GM23248 (cell line): ENCODE results near the gene EIF2S1. TPM values are rescaled to one million over a fixed set of nuclear protein-coding genes. Genes with fewer than 3 reads are reported as not detected.

Source experiments
- DNase-seq: peaks from one replicate; pipeline ENCODE4 v3.0.0-alpha.2; 2015
- H2AFZ ChIP-seq: fragments of 200-600 bp; sonication (generic); 2 replicates; pipeline ENCODE4 v1.6.1; 2016; ENCODE audit warnings: antibody characterized with exemption
- H3F3A ChIP-seq: fragments of 200-600 bp; sonication (generic); 2 replicates; pipeline ENCODE4 v1.6.1; 2016; ENCODE audit warnings: mild to moderate bottlenecking, antibody characterized with exemption, mixed run types; ENCODE audit not compliant: insufficient read depth
- H3K27ac ChIP-seq: fragments of 200-600 bp; sonication (generic); 2 replicates; pipeline ENCODE4 v1.5.1; 2016; ENCODE audit warnings: mild to moderate bottlenecking
- H3K27me3 ChIP-seq: fragments of 200-600 bp; sonication (generic); replicated peaks from 2 replicates; pipeline ENCODE4 v1.6.1; 2016; ENCODE audit warnings: mild to moderate bottlenecking; ENCODE audit not compliant: insufficient read depth
- H3K36me3 ChIP-seq: fragments of 200-600 bp; sonication (generic); 2 replicates; pipeline ENCODE4 v1.6.1; 2016; ENCODE audit warnings: low read depth, mild to moderate bottlenecking
- H3K4me1 ChIP-seq: fragments of 200-600 bp; sonication (generic); 2 replicates; pipeline ENCODE4 v1.6.1; 2016; ENCODE audit warnings: mild to moderate bottlenecking; ENCODE audit not compliant: insufficient read depth
- H3K4me2 ChIP-seq: fragments of 200-600 bp; sonication (generic); one replicate; pipeline ENCODE4 v1.6.1; 2016; ENCODE audit warnings: mild to moderate bottlenecking; ENCODE audit not compliant: unreplicated experiment
- H3K4me3 ChIP-seq: fragments of 200-600 bp; sonication (generic); 2 replicates; pipeline ENCODE4 v1.5.1; 2016; ENCODE audit warnings: mild to moderate bottlenecking
- H3K79me2 ChIP-seq: fragments of 200-600 bp; sonication (generic); 2 replicates; pipeline ENCODE4 v1.6.1; 2016; ENCODE audit warnings: mild to moderate bottlenecking; ENCODE audit not compliant: insufficient read depth
- H3K9ac ChIP-seq: fragments of 200-600 bp; sonication (generic); 2 replicates; pipeline ENCODE4 v1.6.1; 2016; ENCODE audit warnings: mild to moderate bottlenecking
- H3K9me2 ChIP-seq: fragments of 200-600 bp; sonication (generic); 2 replicates; pipeline ENCODE4 v1.6.1; 2016; ENCODE audit warnings: mixed run types, mild to moderate bottlenecking, moderate library complexity; ENCODE audit not compliant: insufficient read depth
- H3K9me3 ChIP-seq: fragments of 200-600 bp; sonication (generic); one replicate; pipeline ENCODE4 v1.6.1; 2017; ENCODE audit warnings: low read depth
- H4K20me1 ChIP-seq: fragments of 200-600 bp; sonication (generic); 2 replicates; pipeline ENCODE4 v1.6.0; 2016; ENCODE audit not compliant: insufficient read depth
- EZH2 ChIP-seq: fragments of 200-600 bp; sonication (generic); IDR thresholded peaks from 2 replicates; pipeline ENCODE4 v1.6.1; 2018; ENCODE audit warnings: antibody characterized with exemption, mild to moderate bottlenecking; ENCODE audit not compliant: insufficient read depth, poor library complexity, severe bottlenecking
- EZH2phosphoT487 ChIP-seq: fragments of 200-600 bp; sonication (generic); IDR thresholded peaks from 2 replicates; pipeline ENCODE4 v1.6.1; 2018; ENCODE audit warnings: antibody characterized with exemption, moderate library complexity, mild to moderate bottlenecking, low read depth; ENCODE audit not compliant: insufficient read depth
- WGBS, 2 experiments: methylation state at CpG; one replicate each; pipeline ENCODE4 v1.1.6; 2015 to 2017; ENCODE audit warnings: low lambda C conversion rate in 2 of 2, low coverage in 1 of 2; ENCODE audit errors: missing lambda C conversion rate in 2 of 2; 5-methylcytosine and 5-hydroxymethylcytosine counted together
- in situ Hi-C: fragments of 300-500 bp; cut with MboI; formaldehyde crosslinking; loops from 2 replicates; pipeline ENCODE4 v1.15.0; 2020
- polyA plus RNA-seq: library from polyadenylated mRNA; unstranded; fragments of >200 nt; fragmentation: Nextera tagmentation; extraction: Ambion mirVana; gene quantifications from 2 replicates; pipeline ENCODE4 v1.2.1, GENCODE V29; 2016
- small RNA-seq: library from RNA; depleted of rRNA; stranded (forward); fragments of <200 nt; gene quantifications from one replicate; pipeline ENCODE3, GENCODE V24; 2014; ENCODE audit warnings: low read depth, low replicate concordance
- total RNA-seq: library from RNA; depleted of rRNA; stranded (reverse); fragments of >200 nt; shearing (Covaris generic); gene quantifications from 2 replicates; pipeline ENCODE4 v1.2.3, GENCODE V29; 2014; rRNA removed

The EIF2S1 gene
- total and polyA plus RNA-seq, 2 experiments from 2014 or later: 218 to 232 TPM

GRCh38 chr14:67435603-67436002 lies 75.5 kb downstream of the EIF2S1 start:
- WGBS, 2 experiments: 70 to 74% methylated on average over 5 of the region's 5 CpGs
- TF ChIP-seq EZH2phosphoT487 (no peak), EZH2 (no peak)
- Histone ChIP-seq H3K27me3 (peaks cover 19% of the 10 kb centered on the region), H3K9ac (no peak overlapping the region), H3K79me2 (no peaks in the 10 kb centered on the region), H3K9me2 (no peaks in the 10 kb centered on the region), H3K36me3 (no peaks in the 10 kb centered on the region), H3K4me2 (no peak overlapping the region), H3K9me3 (no peaks in the 10 kb centered on the region), H3F3A (no peaks in the 10 kb centered on the region), H3K4me3 (no peak overlapping the region), H3K4me1 (no peaks in the 10 kb centered on the region), H3K27ac (no peak overlapping the region), H4K20me1 (no peaks in the 10 kb centered on the region), H2AFZ (no peak overlapping the region)
- no peak for DNase-seq
- in situ Hi-C loops: no loop called here

Small RNA genes within 50 kb of the gene (small RNA-seq; reads per million reads assigned to genes)
- gene RF00019: not detected

Other genes with a start within 250 kb of the EIF2S1 start
- not detected in 2 replicates for gene GARIN2, start 170.9 kb upstream of the EIF2S1 start, total RNA-seq
- not detected in 2 replicates for gene GARIN2, start 170.9 kb upstream of the EIF2S1 start, polyA plus RNA-seq
- 23.8 and 36.5 TPM in 2 replicates for gene PALS1, start 118.9 kb upstream of the EIF2S1 start, total RNA-seq
- gene PALS1, start 118.9 kb upstream of the EIF2S1 start, polyA plus RNA-seq: 15.3 and 15.5 TPM in 2 replicates
- 128 and 129 TPM in 2 replicates for gene ATP6V1D, start 524 bp upstream of the EIF2S1 start, total RNA-seq
- 191 and 192 TPM in 2 replicates for gene ATP6V1D, start 524 bp upstream of the EIF2S1 start, polyA plus RNA-seq
- 10.8 and 12.4 TPM in 2 replicates for gene PLEK2, start 51.8 kb downstream of the EIF2S1 start, total RNA-seq
- 11.4 and 11.5 TPM in 2 replicates for gene PLEK2, start 51.8 kb downstream of the EIF2S1 start, polyA plus RNA-seq
- 0.65 and 1.1 TPM in 2 replicates for gene TMEM229B, start 128.4 kb downstream of the EIF2S1 start, total RNA-seq
- gene TMEM229B, start 128.4 kb downstream of the EIF2S1 start, polyA plus RNA-seq: 0.43 and 0.48 TPM in 2 replicates
- under 0.01 TPM in 1 of 2 replicates, not detected in the other for gene PLEKHH1, start 173.0 kb downstream of the EIF2S1 start, total RNA-seq
- 0.13 TPM in 1 of 2 replicates, not detected in the other for gene PLEKHH1, start 173.0 kb downstream of the EIF2S1 start, polyA plus RNA-seq
- gene PIGH, start 239.9 kb downstream of the EIF2S1 start, total RNA-seq: 10.8 and 27.6 TPM in 2 replicates
- 22.4 and 23.4 TPM in 2 replicates for gene PIGH, start 239.9 kb downstream of the EIF2S1 start, polyA plus RNA-seq